Vein endothelial cell (primary cell): ENCODE results near the gene PDXK. TPM values are rescaled to one million over a fixed set of nuclear protein-coding genes. Genes with fewer than 3 reads are reported as not detected.

Source experiments
- small RNA-seq: library from RNA; depleted of rRNA; stranded (forward); fragments of <200 nt; gene quantifications from one replicate; pipeline ENCODE3, GENCODE V24; 2012
- total RNA-seq: library from RNA; depleted of rRNA; stranded (reverse); fragments of >200 nt; gene quantifications from 2 replicates; pipeline ENCODE4 v1.2.3, GENCODE V29; 2012

Gene PDXK
- 39.2 and 51.7 TPM in 2 replicates for total RNA-seq

DNA sequence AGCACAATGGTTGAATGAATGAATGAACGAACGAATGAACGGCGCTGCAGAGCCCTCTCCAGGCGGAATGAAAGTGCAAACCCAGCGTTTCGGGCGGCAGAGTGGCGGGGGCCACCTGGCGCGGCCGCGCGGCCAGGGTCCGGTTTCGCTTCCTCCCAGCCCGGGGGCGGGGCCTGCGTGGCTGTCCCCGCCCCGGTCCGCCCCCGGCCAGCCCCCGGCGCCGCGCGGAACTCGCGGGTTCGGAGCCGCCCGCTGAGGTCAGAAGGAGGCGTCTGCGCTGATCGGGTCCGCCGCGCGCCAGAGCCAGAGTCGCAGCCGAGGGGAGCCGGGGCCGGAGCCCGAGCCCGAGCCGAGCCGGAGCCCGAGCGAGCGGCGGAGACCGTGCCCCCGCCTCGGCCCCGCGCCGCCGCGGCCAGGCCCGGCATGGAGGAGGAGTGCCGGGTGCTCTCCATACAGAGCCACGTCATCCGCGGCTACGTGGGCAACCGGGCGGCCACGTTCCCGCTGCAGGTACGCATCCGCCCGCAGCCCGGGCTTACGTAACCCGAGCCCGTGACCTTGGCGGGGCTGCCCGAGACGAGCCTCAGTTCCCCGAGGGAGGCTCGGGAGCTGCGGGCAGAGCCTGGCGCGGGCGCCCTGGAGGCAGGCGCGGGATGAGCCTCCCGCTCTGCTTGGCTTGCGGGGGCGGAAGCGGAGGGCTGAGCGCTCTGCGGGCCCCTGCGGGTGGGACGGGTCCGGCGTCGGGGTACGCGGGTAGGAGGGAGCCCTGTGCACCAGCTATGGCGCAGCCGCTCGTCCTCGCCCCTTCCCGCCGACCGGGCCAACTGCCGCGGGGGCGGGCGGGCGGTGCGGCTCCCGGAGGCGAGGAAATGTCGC lies at the start of gene PDXK:
PDXK (plus strand) TSS at position 258 of the 876 bp plus-strand sequence; CDS start at position 424, 166 bp downstream.

DNA sequence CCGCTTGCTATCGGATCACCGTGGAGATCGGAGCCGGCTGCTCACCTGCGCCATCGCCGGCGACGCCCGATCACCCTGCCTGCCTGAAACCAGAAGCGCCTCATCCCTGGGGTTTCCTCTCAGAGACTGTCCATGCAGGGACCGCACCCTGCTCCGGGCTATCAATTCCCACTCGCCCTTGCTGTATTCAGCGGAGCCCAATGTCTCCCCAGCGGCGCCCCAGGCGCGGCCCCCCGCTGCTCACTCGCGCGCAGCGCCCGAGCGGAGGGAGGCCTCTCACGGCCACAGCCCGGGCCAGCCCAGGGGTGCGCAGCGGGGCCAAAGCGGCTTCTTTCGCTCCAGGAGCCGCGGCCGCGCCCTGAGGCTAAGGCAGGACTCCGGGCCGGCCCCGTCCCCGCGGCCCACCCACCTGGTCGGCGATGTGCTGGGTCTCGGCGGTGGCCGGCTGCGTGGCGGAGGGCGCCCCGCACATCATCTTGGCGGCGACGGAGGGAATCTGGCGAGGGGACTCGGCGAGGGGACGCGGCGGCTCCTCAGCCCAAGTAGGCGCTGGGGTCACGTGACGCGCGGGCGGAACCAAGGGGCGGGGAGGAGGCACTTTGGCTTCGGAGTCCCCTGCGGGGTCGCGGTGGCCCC lies 57.0 kb downstream of the PDXK start, which contains the start of gene CSTB:
CSTB (minus strand) TSS at position 514 of the 636 bp plus-strand sequence; CDS start at position 475, 39 bp downstream.

DNA sequence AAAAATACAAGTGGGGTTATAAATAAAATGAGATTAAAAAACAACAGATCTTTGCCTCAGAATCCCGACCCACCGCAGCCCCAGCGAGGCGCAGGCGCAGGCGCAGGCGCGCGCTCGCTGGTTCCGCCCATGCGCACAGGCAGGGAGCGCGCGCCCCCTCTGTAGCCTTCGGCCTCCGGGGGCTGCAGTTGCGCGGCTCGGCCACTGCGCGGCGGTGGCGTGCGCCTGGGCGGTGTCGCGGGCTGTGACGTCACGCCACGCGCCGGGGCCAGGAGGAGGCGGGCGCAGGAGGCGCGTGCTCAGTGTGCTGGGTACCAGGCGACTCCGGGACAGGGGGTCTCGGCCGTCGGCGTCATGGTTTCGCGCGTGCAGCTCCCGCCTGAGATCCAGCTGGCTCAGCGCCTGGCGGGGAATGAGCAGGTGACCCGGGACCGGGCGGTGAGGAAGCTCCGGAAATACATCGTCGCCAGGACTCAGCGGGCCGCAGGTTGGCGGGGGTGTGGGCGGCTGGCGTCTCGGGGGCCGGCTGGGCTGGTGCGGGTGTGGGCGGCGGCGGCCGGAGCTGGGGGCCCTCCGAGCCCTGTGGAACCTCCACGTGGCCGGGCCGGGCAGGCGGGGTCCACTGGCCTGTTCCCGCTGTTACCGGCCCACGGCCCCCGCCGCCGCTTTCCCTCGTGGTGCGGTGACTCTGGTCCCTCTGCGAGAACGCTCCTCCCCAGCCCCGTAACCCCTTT lies 70.5 kb downstream of the PDXK start, which contains the start of gene RRP1:
RRP1 (plus strand) TSS at position 302 of the 734 bp plus-strand sequence; CDS start at position 355, 53 bp downstream.

Small RNAs within 50 kb of the gene (small RNA-seq; reads per million reads assigned to genes)
- not detected for gene AP001052.1

Other genes with a start within 250 kb of the PDXK start
- gene HSF2BP, start 59.6 kb upstream of the PDXK start, total RNA-seq: 1.1 and 2.0 TPM in 2 replicates
- gene RRP1B, start 59.6 kb upstream of the PDXK start, total RNA-seq: 48.1 and 55.9 TPM in 2 replicates
- 17.8 and 19.3 TPM in 2 replicates for gene CSTB, start 57.2 kb downstream of the PDXK start, total RNA-seq
- gene RRP1, start 70.4 kb downstream of the PDXK start, total RNA-seq: 21.9 and 37.4 TPM in 2 replicates
- gene AGPAT3, start 146.1 kb downstream of the PDXK start, total RNA-seq: 50.5 and 60.4 TPM in 2 replicates